ENCODE results near the gene GTF2H4.

Gene GTF2H4

DNA sequence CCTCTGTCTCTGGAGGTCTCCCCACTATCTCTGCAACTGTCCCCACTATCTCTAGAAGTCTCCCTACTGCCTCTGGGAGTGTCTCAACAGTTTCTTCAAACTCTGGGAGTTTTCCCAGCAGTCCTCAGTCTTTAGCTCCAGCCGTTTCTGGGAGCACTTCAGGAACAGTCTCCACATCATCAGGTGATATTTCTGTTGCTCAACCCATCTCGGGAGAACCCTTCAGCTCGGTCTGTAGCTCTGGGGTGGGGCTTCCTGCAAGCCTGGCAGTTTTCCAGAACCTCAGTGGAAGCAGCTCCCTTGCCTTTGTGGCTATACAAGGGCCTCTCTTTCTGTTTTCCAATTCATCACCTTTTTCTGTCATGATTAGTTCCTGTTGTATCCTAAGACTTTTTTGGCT is 27.0 kb downstream of the GTF2H4 start:
- H3K4me3 ChIP-seq (ENCODE audit: low read depth, low read length): no peak overlapping the region
- in situ Hi-C loops (cut with HindIII; ENCODE audit: low sequenced_read_pairs): no loop called here
- TF ChIP-seq, protein P1, sequence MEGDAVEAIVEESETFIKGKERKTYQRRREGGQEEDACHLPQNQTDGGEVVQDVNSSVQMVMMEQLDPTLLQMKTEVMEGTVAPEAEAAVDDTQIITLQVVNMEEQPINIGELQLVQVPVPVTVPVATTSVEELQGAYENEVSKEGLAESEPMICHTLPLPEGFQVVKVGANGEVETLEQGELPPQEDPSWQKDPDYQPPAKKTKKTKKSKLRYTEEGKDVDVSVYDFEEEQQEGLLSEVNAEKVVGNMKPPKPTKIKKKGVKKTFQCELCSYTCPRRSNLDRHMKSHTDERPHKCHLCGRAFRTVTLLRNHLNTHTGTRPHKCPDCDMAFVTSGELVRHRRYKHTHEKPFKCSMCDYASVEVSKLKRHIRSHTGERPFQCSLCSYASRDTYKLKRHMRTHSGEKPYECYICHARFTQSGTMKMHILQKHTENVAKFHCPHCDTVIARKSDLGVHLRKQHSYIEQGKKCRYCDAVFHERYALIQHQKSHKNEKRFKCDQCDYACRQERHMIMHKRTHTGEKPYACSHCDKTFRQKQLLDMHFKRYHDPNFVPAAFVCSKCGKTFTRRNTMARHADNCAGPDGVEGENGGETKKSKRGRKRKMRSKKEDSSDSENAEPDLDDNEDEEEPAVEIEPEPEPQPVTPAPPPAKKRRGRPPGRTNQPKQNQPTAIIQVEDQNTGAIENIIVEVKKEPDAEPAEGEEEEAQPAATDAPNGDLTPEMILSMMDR (IDR thresholded peaks at IDR 0.05; ENCODE audit: low read depth, low read length): no peak
- no peak for DNase-seq (ENCODE audit: low read depth, low spot score)

DNA sequence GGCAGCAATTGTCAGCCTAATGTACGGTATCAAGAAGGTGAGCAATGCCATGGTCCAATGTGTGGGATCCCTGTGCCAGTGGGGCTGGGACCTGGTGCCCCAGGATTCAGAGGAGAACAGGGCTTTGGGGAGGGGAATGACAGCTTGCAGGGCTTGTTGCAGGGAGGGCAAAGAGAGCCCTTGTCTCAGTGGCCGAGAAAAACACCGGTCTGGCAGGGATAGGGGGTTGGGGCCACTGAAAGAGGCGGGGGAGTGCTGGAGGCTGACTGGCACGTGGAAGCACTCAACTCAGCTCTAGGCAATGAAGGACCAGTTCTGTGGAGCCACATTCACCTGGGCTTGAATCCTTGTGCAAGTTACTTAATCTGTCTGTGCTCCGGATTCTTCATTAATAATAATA is 29.3 kb downstream of the GTF2H4 start:
- TF ChIP-seq, protein P1 (IDR thresholded peaks at IDR 0.05; ENCODE audit: low read depth, low read length): no peak
- H3K4me3 ChIP-seq (ENCODE audit: low read depth, low read length): no peak overlapping the region
- in situ Hi-C loops (cut with HindIII; ENCODE audit: low sequenced_read_pairs): no loop called here
- DNase-seq (ENCODE audit: low read depth, low spot score): no peak

- in situ Hi-C loops (cut with HindIII; ENCODE audit: low sequenced_read_pairs): no loop called here
- no peak overlapping the region for H3K4me3 ChIP-seq (ENCODE audit: low read depth, low read length)
- DNase-seq (ENCODE audit: low read depth, low spot score): no peak
- TF ChIP-seq, protein P1 (IDR thresholded peaks at IDR 0.05; ENCODE audit: low read depth, low read length): no peak
Measured at GRCh38 chr6:30938730-30939129, 30.7 kb downstream of the GTF2H4 start.

- DNase-seq (ENCODE audit: low read depth, low spot score): no peak
Measured at GRCh38 chr6:30939473-30939872, 31.5 kb downstream of the GTF2H4 start.

DNA sequence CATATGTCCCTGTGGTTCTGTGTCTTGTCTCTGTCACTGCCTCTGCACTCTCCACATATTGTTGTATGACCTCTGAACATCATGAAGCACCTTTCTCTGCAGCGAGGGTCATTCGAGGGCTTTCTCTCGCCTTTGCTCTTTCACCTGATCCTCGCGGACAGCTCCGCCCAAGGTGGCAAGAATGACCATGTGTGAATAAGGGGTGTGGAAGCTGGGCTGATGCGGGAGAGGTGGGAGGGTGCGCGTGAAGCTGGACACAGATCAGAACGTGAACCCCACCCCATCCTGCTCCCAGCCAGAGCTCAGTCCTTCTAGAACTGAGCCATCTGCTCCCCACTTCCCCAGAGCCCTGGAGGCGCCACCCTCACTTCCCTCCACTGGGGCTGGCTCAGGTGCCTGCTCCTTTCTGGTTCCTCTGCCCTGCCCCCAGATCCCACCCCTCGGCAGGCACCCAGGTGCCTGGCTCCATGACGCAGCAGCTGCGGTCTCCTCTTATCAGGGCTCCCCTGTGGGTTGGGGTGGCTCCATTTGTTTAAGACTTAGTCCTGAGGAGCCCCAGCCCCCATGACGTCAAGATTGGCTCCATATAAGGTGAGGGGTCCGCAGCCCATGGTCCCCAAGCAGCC is 32.5 kb downstream of the GTF2H4 start, which contains the start of gene MUCL3:
TSS of gene MUCL3 (plus strand) at position 613 of the 626 bp plus-strand sequence. CDS start 27 bp downstream, outside the sequence.
- TF ChIP-seq, protein P1 (IDR thresholded peaks at IDR 0.05; ENCODE audit: low read depth, low read length): no peak
- no peak for DNase-seq (ENCODE audit: low read depth, low spot score)
- in situ Hi-C loops (cut with HindIII; ENCODE audit: low sequenced_read_pairs): no loop called here
- H3K4me3 ChIP-seq (ENCODE audit: low read depth, low read length): no peak within 1 kb of the TSS

More at GRCh38 chr6:30939473-30939872, 31.5 kb downstream of the GTF2H4 start:
- TF ChIP-seq, protein P1 (IDR thresholded peaks at IDR 0.05; ENCODE audit: low read depth, low read length): no peak
- no peak overlapping the region for H3K4me3 ChIP-seq (ENCODE audit: low read depth, low read length)
- in situ Hi-C loops (cut with HindIII; ENCODE audit: low sequenced_read_pairs): no loop called here

DNA sequence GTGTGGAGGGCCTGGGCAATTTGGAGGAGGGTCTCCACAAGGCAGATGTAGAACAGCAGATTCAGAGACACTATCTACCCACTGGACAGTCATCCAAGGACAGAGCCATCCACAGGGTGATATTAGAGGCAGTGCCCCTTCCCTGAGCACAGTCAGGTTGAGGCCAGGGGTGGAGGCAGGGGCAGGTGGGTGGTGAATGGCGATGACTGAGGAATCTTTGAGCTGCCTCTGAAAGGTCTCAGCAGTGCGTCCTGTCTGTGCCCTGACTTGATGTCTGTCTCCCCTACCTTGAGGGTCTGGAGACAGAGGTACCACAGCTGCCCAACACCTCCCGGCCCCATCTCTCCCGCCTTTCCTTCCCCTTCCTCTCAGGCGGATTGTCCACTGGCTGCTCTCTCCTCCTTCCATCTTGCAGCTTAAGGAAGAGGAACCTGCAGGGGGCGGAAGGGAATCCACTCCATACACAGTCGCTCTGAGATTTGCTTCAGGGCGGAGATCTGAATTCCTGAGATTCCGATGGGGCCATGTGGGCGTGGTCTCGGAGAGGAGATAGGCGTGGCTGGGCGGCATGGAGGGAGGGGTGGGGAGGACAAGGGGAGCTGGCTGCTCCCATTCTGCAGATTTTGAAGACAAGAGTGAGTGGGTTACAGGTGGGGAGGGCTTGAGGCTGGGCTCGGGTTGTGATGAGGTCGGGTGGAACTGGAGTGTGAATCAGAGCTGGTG is 34.5 kb downstream of the GTF2H4 start:
- in situ Hi-C loops (cut with HindIII; ENCODE audit: low sequenced_read_pairs): no loop called here
- DNase-seq (ENCODE audit: low read depth, low spot score): peak; percentile 71
- H3K4me3 ChIP-seq (ENCODE audit: low read depth, low read length): no peak overlapping the region
- TF ChIP-seq, protein P1 (IDR thresholded peaks at IDR 0.05; ENCODE audit: low read depth, low read length): peak; percentile 64
